GM12872 (cell line): ENCODE data around the gene TRIM61.

Source experiments
- CTCF ChIP-seq: IDR thresholded peaks from 3 replicates; pipeline ENCODE4 v1.5.1; 2011; ENCODE audit warnings: low read depth, mild to moderate bottlenecking, low read length, moderate library complexity; ENCODE audit not compliant: insufficient read depth

Gene TRIM61

DNA sequence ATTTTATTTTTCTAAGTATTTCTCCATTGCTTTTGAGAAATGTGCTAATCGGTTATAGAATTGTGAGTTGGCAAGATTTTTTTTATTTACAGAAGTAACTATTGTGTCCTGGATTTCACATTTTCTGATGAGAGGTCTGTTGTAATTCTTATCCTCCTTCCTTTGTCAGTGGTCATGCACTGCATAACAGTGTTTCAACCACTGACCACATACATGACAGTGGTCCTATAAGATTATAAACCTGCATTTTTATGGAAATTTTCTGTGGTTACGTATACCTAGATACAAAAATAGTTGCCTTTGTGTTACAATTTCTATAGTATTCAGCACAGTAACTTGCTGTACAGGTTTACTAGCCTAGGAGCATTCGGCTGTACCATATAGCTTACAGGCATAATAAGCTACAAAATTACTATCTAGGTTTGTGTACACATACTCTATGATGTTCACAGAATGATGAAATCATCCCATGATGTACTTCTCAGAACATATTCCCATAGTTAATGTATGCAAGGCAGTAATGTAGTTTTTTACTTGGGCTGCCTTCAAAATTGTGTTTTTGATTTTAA, 52.7 kb downstream of the TRIM61 start:
- TF ChIP-seq CTCF = no peak

- no peak for TF ChIP-seq CTCF
Measured at GRCh38 chr4:164918956-164919355, 58.5 kb downstream of the TRIM61 start.
